Trophoblast cell (in vitro differentiated cells and primary cell): Measurements from ENCODE around the gene ACTMAP.

Source experiments
- DNase-seq, 2 donors: peaks; one replicate each; pipeline ENCODE4 v3.0.0-alpha.2; 2016
- H2AFZ ChIP-seq: 2 replicates; pipeline ENCODE4 v1.6.1; 2013; ENCODE audit warnings: low read length, moderate library complexity, mild to moderate bottlenecking; ENCODE audit not compliant: insufficient read depth, poor library complexity
- H2AK5ac ChIP-seq: 2 replicates; pipeline ENCODE4 v1.6.1; 2013; ENCODE audit warnings: mild to moderate bottlenecking, low read length
- H2BK120ac ChIP-seq: 2 replicates; pipeline ENCODE4 v1.6.1; 2013; ENCODE audit warnings: low read length, mild to moderate bottlenecking, moderate library complexity; ENCODE audit not compliant: insufficient read depth, poor library complexity
- H2BK12ac ChIP-seq: 2 replicates; pipeline ENCODE4 v1.6.1; 2013; ENCODE audit warnings: mild to moderate bottlenecking, low read length, moderate library complexity
- H2BK5ac ChIP-seq: 2 replicates; pipeline ENCODE4 v1.6.1; 2013; ENCODE audit warnings: low read length, low read depth, moderate library complexity, mild to moderate bottlenecking; ENCODE audit not compliant: poor library complexity
- H3K14ac ChIP-seq: 2 replicates; pipeline ENCODE4 v1.6.1; 2013; ENCODE audit warnings: mild to moderate bottlenecking, low read length
- H3K18ac ChIP-seq: 2 replicates; pipeline ENCODE4 v1.6.1; 2013; ENCODE audit warnings: mild to moderate bottlenecking, low read length
- H3K23ac ChIP-seq: 2 replicates; pipeline ENCODE4 v1.6.1; 2013; ENCODE audit warnings: low read length
- H3K27ac ChIP-seq: 2 replicates; pipeline ENCODE4 v1.5.1; 2013; ENCODE audit warnings: low read depth, mild to moderate bottlenecking, inconsistent platforms, low read length, moderate library complexity
- H3K27me3 ChIP-seq: 2 replicates; pipeline ENCODE4 v1.6.1; 2013; ENCODE audit warnings: inconsistent platforms, mild to moderate bottlenecking, low read length, moderate library complexity; ENCODE audit not compliant: insufficient read depth
- H3K36me3 ChIP-seq, 2 experiments: 1 replicate in 1 of 2; 2 replicates in 1 of 2; pipeline ENCODE4 v1.6.1; 2013; ENCODE audit warnings: low read length in 2 of 2, mild to moderate bottlenecking in 2 of 2, moderate library complexity in 1 of 2; ENCODE audit not compliant: insufficient read depth in 2 of 2, control insufficient read depth in 1 of 2
- H3K4ac ChIP-seq: 2 replicates; pipeline ENCODE4 v1.6.1; 2013; ENCODE audit warnings: low read depth, mild to moderate bottlenecking, low read length, moderate library complexity
- H3K4me1 ChIP-seq, 2 experiments: 1 replicate in 1 of 2; 2 replicates in 1 of 2; pipeline ENCODE4 v1.6.1; 2013; ENCODE audit warnings: low read length in 2 of 2, mild to moderate bottlenecking in 2 of 2, moderate library complexity in 1 of 2; ENCODE audit not compliant: insufficient read depth in 2 of 2, control insufficient read depth in 1 of 2
- H3K4me2 ChIP-seq: 2 replicates; pipeline ENCODE4 v1.6.1; 2013; ENCODE audit warnings: inconsistent platforms, mild to moderate bottlenecking, low read length, moderate library complexity
- H3K4me3 ChIP-seq: 2 replicates; pipeline ENCODE4 v1.5.1; 2013; ENCODE audit warnings: mild to moderate bottlenecking, low read depth, low read length, inconsistent platforms
- H3K79me1 ChIP-seq: one replicate; pipeline ENCODE4 v1.6.1; 2013; ENCODE audit warnings: low read length
- H3K79me2 ChIP-seq: 2 replicates; pipeline ENCODE4 v1.6.1; 2013; ENCODE audit warnings: low read length, mild to moderate bottlenecking; ENCODE audit not compliant: control insufficient read depth, insufficient read depth, poor library complexity
- H3K9ac ChIP-seq: 2 replicates; pipeline ENCODE4 v1.6.1; 2013; ENCODE audit warnings: mild to moderate bottlenecking, low read length
- H3K9me3 ChIP-seq: 2 replicates; pipeline ENCODE4 v1.6.1; 2013; ENCODE audit warnings: low read depth, mild to moderate bottlenecking, control low read depth, inconsistent platforms, low read length; ENCODE audit not compliant: insufficient read depth
- H4K12ac ChIP-seq: 2 replicates; pipeline ENCODE4 v1.6.1; 2013; ENCODE audit warnings: low read depth, mild to moderate bottlenecking, low read length, moderate library complexity
- H4K8ac ChIP-seq: 2 replicates; pipeline ENCODE4 v1.6.1; 2013; ENCODE audit warnings: low read depth, mild to moderate bottlenecking, low read length, moderate library complexity
- H4K91ac ChIP-seq: one replicate; pipeline ENCODE4 v1.6.1; 2013; ENCODE audit warnings: low read depth, mild to moderate bottlenecking, low read length, moderate library complexity
- WGBS: extraction: QIAGEN DNeasy Blood & Tissue Kit; methylation state at CpG from one replicate; pipeline ENCODE4 v1.1.7; 2013; ENCODE audit warnings: missing lambda C conversion rate; ENCODE audit not compliant: insufficient read length, insufficient coverage; ENCODE audit errors: extremely low coverage; 5-methylcytosine and 5-hydroxymethylcytosine counted together

The ACTMAP gene

GRCh38 chr19:40724855-40725254, 25.4 kb downstream of the ACTMAP start:
- H3K79me1 ChIP-seq: no peaks in the 10 kb centered on the region
- no peaks in the 10 kb centered on the region for H3K9me3 ChIP-seq
- H3K4me2 ChIP-seq: no peak overlapping the region
- peaks cover 8% of the 10 kb centered on the region for H3K79me2 ChIP-seq
- H3K4me1 ChIP-seq: peaks cover 3 to 5% of the 10 kb centered on the region in 2 experiments
- H2AK5ac ChIP-seq: no peak overlapping the region
- no peak overlapping the region for H4K12ac ChIP-seq
- H3K23ac ChIP-seq: no peak overlapping the region
- no peak overlapping the region for H2BK120ac ChIP-seq
- DNase-seq: no peak
- no peaks in the 10 kb centered on the region for H3K27me3 ChIP-seq
- no peak overlapping the region for H2BK12ac ChIP-seq
- H3K18ac ChIP-seq: peak overlapping the region; percentile 33
- no peak overlapping the region for H2BK5ac ChIP-seq
- H2AFZ ChIP-seq: no peak overlapping the region
- H3K9ac ChIP-seq: no peak overlapping the region
- WGBS: no CpG with 5 or more reads among the region's 3 CpGs
- no peak overlapping the region for H3K4me3 ChIP-seq
- H3K14ac ChIP-seq: no peak overlapping the region
- no peak overlapping the region for H3K27ac ChIP-seq
- H4K91ac ChIP-seq: no peak overlapping the region
- H3K36me3 ChIP-seq: peaks cover 52 to 56% of the 10 kb centered on the region in 2 experiments
- no peak overlapping the region for H3K4ac ChIP-seq
- H4K8ac ChIP-seq: no peak overlapping the region

- Histone ChIP-seq H3K4ac (no peak overlapping the region), H2BK120ac (no peak overlapping the region), H3K27ac (no peak overlapping the region), H3K9me3 (no peaks in the 10 kb centered on the region), H3K4me3 (no peak overlapping the region), H3K14ac (no peak overlapping the region), H3K36me3 (peaks cover 48 to 51% of the 10 kb centered on the region in 2 experiments), H3K27me3 (no peaks in the 10 kb centered on the region), H2AK5ac (no peak overlapping the region), H3K79me2 (peaks cover 11% of the 10 kb centered on the region), H3K18ac (no peak overlapping the region), H3K9ac (no peak overlapping the region), H3K79me1 (peaks cover 3% of the 10 kb centered on the region), H3K4me1 (peaks cover 5 to 7% of the 10 kb centered on the region in 2 experiments), H3K4me2 (no peak overlapping the region), H2AFZ (no peak overlapping the region), H3K23ac (no peak overlapping the region), H4K8ac (no peak overlapping the region), H2BK12ac (no peak overlapping the region), H4K12ac (no peak overlapping the region), H4K91ac (no peak overlapping the region), H2BK5ac (no peak overlapping the region)
- DNase-seq: no peak
- no CpG with 5 or more reads among the region's 4 CpGs for WGBS
Observed at GRCh38 chr19:40724315-40724714, 26.0 kb downstream of the ACTMAP start.

- Histone ChIP-seq H3K79me2 (peaks cover 14% of the 10 kb centered on the region), H3K18ac (no peak overlapping the region), H2BK120ac (no peak overlapping the region), H3K9me3 (no peaks in the 10 kb centered on the region), H2AK5ac (no peak overlapping the region), H3K79me1 (peaks cover 5% of the 10 kb centered on the region), H2BK5ac (no peak overlapping the region), H4K91ac (no peak overlapping the region), H3K27me3 (no peaks in the 10 kb centered on the region), H3K9ac (no peak overlapping the region), H2AFZ (no peak overlapping the region), H3K4me2 (no peak overlapping the region), H4K12ac (no peak overlapping the region), H3K4me3 (no peak overlapping the region), H4K8ac (no peak overlapping the region), H3K36me3 (peaks cover 43 to 46% of the 10 kb centered on the region in 2 experiments), H3K4ac (peak overlapping the region; percentile 0), H2BK12ac (no peak overlapping the region), H3K27ac (no peak overlapping the region), H3K23ac (no peak overlapping the region), H3K4me1 (peaks cover 5 to 7% of the 10 kb centered on the region in 2 experiments), H3K14ac (no peak overlapping the region)
- WGBS: no CpG with 5 or more reads among the region's 5 CpGs
- no peak for DNase-seq
Observed at GRCh38 chr19:40723661-40724254, 26.5 kb downstream of the ACTMAP start.

- WGBS: no CpG with 5 or more reads among the region's 9 CpGs
- no peak overlapping the region for H3K4me2 ChIP-seq
- no peak overlapping the region for H4K12ac ChIP-seq
- H3K9ac ChIP-seq: no peak overlapping the region
- H3K4me1 ChIP-seq: peaks cover 5 to 7% of the 10 kb centered on the region in 2 experiments
- H2BK12ac ChIP-seq: no peak overlapping the region
- H2BK120ac ChIP-seq: no peak overlapping the region
- no peak overlapping the region for H3K4me3 ChIP-seq
- peaks cover 22% of the 10 kb centered on the region for H3K79me1 ChIP-seq
- H3K79me2 ChIP-seq: peaks cover 28% of the 10 kb centered on the region
- no peaks in the 10 kb centered on the region for H3K27me3 ChIP-seq
- no peak overlapping the region for H3K27ac ChIP-seq
- no peak overlapping the region for H4K91ac ChIP-seq
- no peak for DNase-seq
- no peak overlapping the region for H3K18ac ChIP-seq
- no peaks in the 10 kb centered on the region for H3K9me3 ChIP-seq
- no peak overlapping the region for H2BK5ac ChIP-seq
- H3K23ac ChIP-seq: no peak overlapping the region
- peak overlapping the region; percentile 81 for H3K4ac ChIP-seq
- H3K36me3 ChIP-seq: peaks cover 34 to 37% of the 10 kb centered on the region in 2 experiments
- no peak overlapping the region for H4K8ac ChIP-seq
- H2AFZ ChIP-seq: no peak overlapping the region
- H3K14ac ChIP-seq: no peak overlapping the region
- H2AK5ac ChIP-seq: no peak overlapping the region
Observed at GRCh38 chr19:40721936-40722661, 28.2 kb downstream of the ACTMAP start.
